ENCODE data around the gene WNT4.

- no peak for TF ChIP-seq CTCF (IDR thresholded peaks at IDR 0.05)
- no peak for TF ChIP-seq POLR2A (IDR thresholded peaks at IDR 0.05)
These were observed 8.0 kb upstream of the WNT4 start for GRCh38 chr1:22150923-22151322.
